Adrenal gland (tissue), 12 donors: Measurements from ENCODE around the gene WDR31. TPM values are rescaled to one million over a fixed set of nuclear protein-coding genes. Genes with fewer than 3 reads are reported as not detected.
A peak's percentile ranks its signal among the peaks of the same experiment; 100 is the strongest.
"Not testable (repeated sequence)": the region's sequence is repeated elsewhere in the genome, so short reads cannot be mapped to it uniquely, and the experiment has no call there.

Source experiments
- DNase-seq, 7 donors: peaks; one replicate each; pipeline ENCODE4 v3.0.0-alpha.2; 2019 to 2020
- H3K27ac ChIP-seq, 5 donors: fragments of 200-600 bp; sonication (generic) in 4 of 5; 1 replicate in 3 of 5; 2 replicates in 2 of 5; pipeline versions ENCODE4 v1.5.1 to v1.8.0; 2016 to 2020; ENCODE audit warnings: mild to moderate bottlenecking in 1 of 5
- H3K27me3 ChIP-seq: fragments of 200-600 bp; 2 replicates; pipeline ENCODE4 v1.8.0; 2021
- H3K36me3 ChIP-seq, 2 donors: fragments of 200-600 bp; replicated peaks in 1 of 2; 1 replicate in 1 of 2; 2 replicates in 1 of 2; pipeline versions ENCODE4 v1.5.1 to v1.8.0; 2018 to 2022
- H3K4me1 ChIP-seq, 2 donors: fragments of 200-600 bp; replicated peaks in 1 of 2; 1 replicate in 1 of 2; 2 replicates in 1 of 2; pipeline versions ENCODE4 v1.5.1 to v1.8.0; 2018 to 2021
- H3K4me3 ChIP-seq, 4 donors: fragments of 200-600 bp; sonication (generic) in 3 of 4; one replicate each; pipeline ENCODE4 v1.5.1; 2016 to 2018
- H3K9me3 ChIP-seq, 3 donors: fragments of 200-600 bp; sonication (generic) in 1 of 3; replicated peaks in 1 of 3; 1 replicate in 2 of 3; 2 replicates in 1 of 3; pipeline versions ENCODE4 v1.5.1 to v1.8.0; 2016 to 2021
- CTCF ChIP-seq, 6 experiments: fragments of 450-650 bp in 4 of 6; fragments of 200-600 bp in 2 of 6; sonication (generic) in 1 of 6; IDR thresholded peaks; 1 replicate in 5 of 6; 2 replicates in 1 of 6; pipeline versions ENCODE4 v1.5.1 to v1.8.0; 2016 to 2021; ENCODE audit warnings: antibody characterized with exemption in 6 of 6, mild to moderate bottlenecking in 2 of 6, moderate library complexity in 1 of 6
- POLR2A ChIP-seq, 2 donors: fragments of 450-650 bp; IDR thresholded peaks; one replicate each; pipeline ENCODE4 v1.6.1; 2017; ENCODE audit warnings: antibody characterized with exemption in 2 of 2, mild to moderate bottlenecking in 2 of 2, moderate library complexity in 1 of 2
- WGBS, 4 donors: extraction: QIAGEN DNeasy Blood & Tissue Kit in 2 of 4; methylation state at CpG; one replicate each; pipeline versions ENCODE4 v1.1.5 to v1.1.7; 2013 to 2017; 5-methylcytosine and 5-hydroxymethylcytosine counted together
- intact Hi-C, 2 donors: fragments of 100-400 bp; cut with DNase I; formaldehyde crosslinking; loops; one replicate each; pipeline versions ENCODE4 v1.14.1 to v1.15.0; 2022 to 2023
- polyA plus RNA-seq, 3 donors: library from polyadenylated mRNA; stranded (reverse); fragments of 200-250 nt in 2 of 3; fragments of 350-450 nt in 1 of 3; fragmentation: Illumina TruSeq in 1 of 3; extraction: RNeasy Lipid Tissue Mini Kit (QIAGEN cat#74804) in 1 of 3; gene quantifications; one replicate each; pipeline ENCODE4 v1.2.3, GENCODE V29; 2013 to 2014
- total RNA-seq, 9 donors: library from RNA; depleted of rRNA in 4 of 9; stranded (reverse); fragments of >200 nt in 4 of 9; fragments of 120-200 nt in 1 of 9; fragmentation: NEBNext Ultra II Directional in 1 of 9; extraction: Animal tissue kit (Norgen Biotek cat#: 25700) in 1 of 9; gene quantifications; one replicate each; pipeline versions ENCODE4 v1.1.0 to v1.2.4, GENCODE V29; 2013 to 2023
- donor health status: healthy with polysubstance abuse.
- donor health status: Bipolar disorder and iron deficiency.
- donor health status: DM: yes; HTN: yes; CAD: no.
- donor health status: DM: no; HTN: no; CAD: no.
- donor health status: DM: no; HTN: no; CAD: no.
- donor health status: DM: yes; HTN: yes; CAD: no.

Gene WDR31
- total and polyA plus RNA-seq, 12 donors = 3.1 to 16.5 (median 7.5) TPM

GRCh38 chr9:113387560-113388230 is 47.6 kb upstream of the WDR31 start:
- H3K9me3 ChIP-seq = no peaks in the 10 kb centered on the region
- no peak for DNase-seq
- no peak overlapping the region for H3K4me3 ChIP-seq
- peak overlapping the region in 2 of 5 donors; percentile 73 to 75 for H3K27ac ChIP-seq
- WGBS, 4 donors = 84 to 90% (median 87%) methylated on average over 9 of the region's 9 CpGs
- H3K36me3 ChIP-seq = peaks cover 0 to 62% of the 10 kb centered on the region in 2 donors
- no peaks in the 10 kb centered on the region for H3K27me3 ChIP-seq
- peaks cover 4 to 6% of the 10 kb centered on the region in 2 donors for H3K4me1 ChIP-seq
- TF ChIP-seq POLR2A (IDR thresholded peaks at IDR 0.05) = no peak
- TF ChIP-seq CTCF (IDR thresholded peaks at IDR 0.05) = no peak
- intact Hi-C loops = no loop called here

GRCh38 chr9:113386571-113387393 is 46.7 kb upstream of the WDR31 start:
- Histone ChIP-seq H3K4me3 (no peak overlapping the region), H3K4me1 (peaks cover 4 to 6% of the 10 kb centered on the region in 2 donors), H3K9me3 (no peaks in the 10 kb centered on the region), H3K27ac (peak overlapping the region in 2 of 5 donors; percentile 2 to 73), H3K27me3 (no peaks in the 10 kb centered on the region), H3K36me3 (peaks cover 0 to 53% of the 10 kb centered on the region in 2 donors)
- no peak for TF ChIP-seq CTCF (IDR thresholded peaks at IDR 0.05)
- TF ChIP-seq POLR2A (IDR thresholded peaks at IDR 0.05) = no peak
- 73 to 91% (median 84%) methylated on average over 4 of the region's 4 CpGs for WGBS, 4 donors
- no peak for DNase-seq
- intact Hi-C loops = no loop called here

- H3K36me3 ChIP-seq = peaks cover 0 to 5% of the 10 kb centered on the region in 2 donors
- peak overlapping the region in 2 of 5 donors; percentile 29 to 89 for H3K27ac ChIP-seq
- no peak overlapping the region for H3K4me3 ChIP-seq
- H3K4me1 ChIP-seq = peaks cover 9 to 21% of the 10 kb centered on the region in 2 donors
- WGBS, 4 donors = 81 to 85% (median 83%) methylated on average over 7 to 8 of the region's 8 CpGs
- no peak for DNase-seq
- no peaks in the 10 kb centered on the region for H3K27me3 ChIP-seq
- TF ChIP-seq CTCF (IDR thresholded peaks at IDR 0.05) = no peak
- intact Hi-C loops = no loop called here
- H3K9me3 ChIP-seq = no peaks in the 10 kb centered on the region
These were observed 41.9 kb upstream of the WDR31 start for GRCh38 chr9:113381909-113382411.

- H3K4me3 ChIP-seq, H3K27me3 ChIP-seq, H3K36me3 ChIP-seq, intact Hi-C loops, H3K9me3 ChIP-seq, DNase-seq: not testable (repeated sequence)
- Histone ChIP-seq H3K4me1 (peaks cover 9 to 21% of the 10 kb centered on the region in 2 donors), H3K27ac (peak overlapping the region in 2 of 5 donors; percentile 53 to 89)
- 73 to 91% (median 80%) methylated on average over 4 to 7 of the region's 7 CpGs for WGBS, 4 donors
These were observed 41.4 kb upstream of the WDR31 start for GRCh38 chr9:113381441-113381840.
